ENCODE results near the gene SF3B4. TPM values are rescaled to one million over a fixed set of nuclear protein-coding genes. Genes with fewer than 3 reads are reported as not detected.

The SF3B4 gene
- polyA plus RNA-seq, 3 donors: 82.3 to 91.2 (median 86.2) TPM

DNA sequence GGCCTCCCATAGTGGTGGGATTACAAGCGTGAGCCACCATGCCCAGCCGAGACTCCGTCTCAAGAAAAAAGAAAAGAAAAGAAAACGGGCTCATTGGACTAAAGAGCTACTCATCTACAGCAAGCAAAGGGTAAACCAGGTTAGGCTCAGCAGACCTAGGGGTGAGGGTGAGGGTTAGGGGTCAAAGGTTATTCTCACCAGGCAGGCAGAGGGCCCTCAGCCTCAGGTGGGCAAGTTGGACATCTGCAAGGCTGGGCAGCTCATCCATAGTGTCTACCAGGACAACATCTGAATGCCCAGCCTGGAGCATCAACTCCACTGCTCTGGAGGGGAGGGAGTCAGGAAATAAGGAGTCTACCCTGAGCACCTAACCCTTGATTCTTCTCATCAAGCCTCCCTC lies 5.6 kb upstream of the SF3B4 start:
- no peak for DNase-seq (ENCODE audit: low read depth in 3 of 3, low spot score in 2 of 3)

DNA sequence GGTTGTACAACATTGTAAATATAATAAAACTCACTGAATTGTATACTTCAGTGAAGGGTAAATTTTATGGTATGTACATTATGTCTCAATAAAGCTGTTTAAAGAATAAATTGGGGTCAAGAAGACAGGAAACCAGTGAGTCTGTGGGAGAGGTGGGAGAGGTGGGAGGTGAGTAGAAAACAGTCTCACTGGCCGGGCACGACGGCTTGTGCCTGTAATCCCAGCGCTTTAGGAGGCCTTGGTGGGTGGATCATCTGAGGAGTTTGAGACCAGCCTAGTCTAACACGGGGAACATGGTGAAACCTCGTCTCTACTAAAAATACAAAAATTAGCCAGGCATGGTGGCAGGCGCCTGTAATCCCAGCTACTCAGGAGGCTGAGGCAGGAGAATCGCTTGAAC lies 4.9 kb upstream of the SF3B4 start:
- no peak for DNase-seq (ENCODE audit: low read depth in 3 of 3, low spot score in 2 of 3)

- no peak for DNase-seq (ENCODE audit: low read depth in 3 of 3, low spot score in 2 of 3)
These were observed 3.7 kb upstream of the SF3B4 start for GRCh38 chr1:149931212-149931790.

DNA sequence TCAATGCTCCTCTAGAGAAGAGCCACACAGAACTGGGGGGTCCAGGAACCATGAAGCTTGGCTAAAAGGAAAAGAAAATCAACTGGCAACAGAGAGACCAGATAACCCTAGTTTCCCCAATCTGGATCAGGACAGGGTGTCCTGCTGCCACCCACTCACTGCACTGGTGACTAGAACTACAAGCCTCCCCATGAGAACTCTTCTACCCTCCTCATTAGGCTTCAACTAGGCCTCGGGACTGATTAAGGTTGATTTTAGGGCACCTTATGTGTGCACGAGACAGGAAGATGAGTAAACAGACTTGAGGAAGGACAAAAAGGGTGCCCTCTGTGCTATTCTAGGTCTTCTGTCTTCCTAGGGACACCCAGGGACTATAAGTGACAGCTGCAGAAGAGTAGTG lies 2.3 kb upstream of the SF3B4 start:
- DNase-seq (ENCODE audit: low read depth in 3 of 3, low spot score in 2 of 3): no peak

GRCh38 chr1:149928401-149928724 lies 760 bp upstream of the SF3B4 start:
- no peak for DNase-seq (ENCODE audit: low read depth in 3 of 3, low spot score in 2 of 3)

GRCh38 chr1:149927056-149927562 lies 494 bp downstream of the SF3B4 start:
- DNase-seq (ENCODE audit: low read depth in 3 of 3, low spot score in 2 of 3): no peak

- no peak for DNase-seq (ENCODE audit: low read depth in 3 of 3, low spot score in 2 of 3)
These were observed 1.3 kb downstream of the SF3B4 start for GRCh38 chr1:149926296-149926695.

DNA sequence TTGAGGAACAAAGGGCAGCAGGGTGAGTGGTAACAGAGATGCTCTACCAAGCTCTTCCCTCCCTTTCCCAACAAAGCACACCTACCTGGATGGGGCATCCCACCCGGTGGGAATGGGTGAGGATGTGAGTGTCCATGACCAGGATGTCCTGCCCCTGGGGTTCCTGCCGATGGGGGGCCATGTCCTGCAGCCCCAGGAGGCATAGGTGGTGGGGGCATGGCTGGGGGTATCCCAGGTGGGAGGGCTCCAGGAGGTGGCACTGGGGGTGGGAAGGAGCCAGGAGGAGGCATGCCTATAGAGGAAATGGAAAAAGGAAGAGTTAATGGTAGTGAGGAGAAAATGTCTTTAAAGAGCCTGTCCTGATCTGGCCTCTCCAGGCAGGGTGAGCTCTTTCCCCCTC lies 1.9 kb downstream of the SF3B4 start:
- DNase-seq (ENCODE audit: low read depth in 3 of 3, low spot score in 2 of 3): no peak

GRCh38 chr1:149925345-149925744 lies 2.3 kb downstream of the SF3B4 start:
- DNase-seq (ENCODE audit: low read depth in 3 of 3, low spot score in 2 of 3): no peak

- DNase-seq (ENCODE audit: low read depth in 3 of 3, low spot score in 2 of 3): no peak
These were observed 4.0 kb downstream of the SF3B4 start for GRCh38 chr1:149923626-149924025.

- DNase-seq (ENCODE audit: low read depth in 3 of 3, low spot score in 2 of 3): no peak
These were observed 9.9 kb downstream of the SF3B4 start, which contains the start of gene SV2A for GRCh38 chr1:149917571-149918144. SV2A (minus strand) TSS chr1:149917844; CDS start chr1:149913840, 4,004 bp downstream.

DNA sequence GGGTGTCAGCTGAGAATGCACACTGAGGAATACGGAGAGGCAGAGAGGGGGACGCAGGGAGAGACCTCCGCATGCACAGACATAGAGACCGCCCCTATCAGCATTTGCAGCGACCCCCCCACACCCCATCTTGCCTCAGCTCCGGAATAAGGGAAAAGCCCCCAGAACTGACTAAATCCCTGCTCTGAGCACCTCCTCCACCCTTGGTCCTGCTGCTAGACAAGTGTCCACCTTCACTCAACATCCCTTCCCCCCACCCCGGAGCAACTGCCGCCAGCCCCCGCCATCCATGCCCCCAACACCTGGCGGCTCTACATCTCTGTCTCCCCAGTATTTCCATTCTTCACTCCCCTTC lies 10.7 kb downstream of the SF3B4 start:
- DNase-seq (ENCODE audit: low read depth in 3 of 3, low spot score in 2 of 3): no peak

DNA sequence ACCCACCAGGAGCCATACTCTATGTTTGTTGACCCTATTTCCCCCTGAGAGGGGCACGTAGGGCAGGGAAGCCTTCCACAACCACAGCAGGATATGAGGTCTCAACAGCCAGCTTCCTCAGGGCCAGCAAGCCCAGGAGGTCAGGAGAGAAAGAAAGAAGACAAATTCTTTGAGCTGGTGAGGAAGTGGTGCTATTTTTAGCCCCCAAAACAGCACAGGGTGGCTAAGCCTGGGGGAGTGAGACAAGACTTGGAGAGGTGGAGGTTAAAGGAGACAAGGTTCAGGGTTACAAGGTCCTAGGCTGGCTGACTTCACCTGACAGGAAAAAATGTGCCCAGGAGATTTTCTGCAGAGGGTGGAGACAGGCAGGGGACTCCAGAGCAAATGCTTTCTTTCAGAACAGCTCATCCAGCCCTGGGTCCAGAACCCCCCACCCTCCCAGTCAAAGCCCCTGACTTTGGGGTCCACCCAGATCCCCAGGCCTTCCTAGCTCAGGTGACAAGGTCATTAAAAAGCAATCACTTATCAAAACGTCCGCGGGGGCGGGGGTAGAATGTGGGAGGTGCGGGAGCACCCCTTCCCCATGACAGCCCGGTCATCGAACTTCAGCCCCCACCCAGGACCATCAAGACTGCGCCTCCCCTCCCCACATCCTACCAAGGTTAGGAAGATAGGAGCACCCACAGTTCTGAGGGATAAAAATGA lies 11.3 kb downstream of the SF3B4 start:
- DNase-seq (ENCODE audit: low read depth in 3 of 3, low spot score in 2 of 3): no peak

- no peak for DNase-seq (ENCODE audit: low read depth in 3 of 3, low spot score in 2 of 3)
These were observed 12.0 kb downstream of the SF3B4 start for GRCh38 chr1:149915429-149916192.

DNA sequence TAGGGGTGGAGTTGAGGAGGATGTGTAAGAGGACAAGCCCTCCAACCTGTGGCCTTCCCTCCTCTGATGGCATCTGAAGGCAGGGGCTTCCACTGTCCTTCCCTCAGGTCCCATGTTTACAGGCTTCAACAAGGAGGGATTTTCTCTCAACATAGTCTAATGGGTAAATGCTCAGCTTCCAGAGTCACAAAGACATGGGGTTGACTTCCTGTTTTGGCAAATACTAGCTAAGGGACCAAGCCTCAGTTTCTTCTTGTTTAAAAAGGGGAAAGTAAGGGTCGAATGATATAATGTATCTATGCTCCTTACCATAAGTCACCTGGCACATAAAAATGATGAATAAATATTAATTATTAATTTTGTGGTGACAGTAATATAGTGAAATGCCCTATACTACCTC lies 13.1 kb downstream of the SF3B4 start:
- DNase-seq (ENCODE audit: low read depth in 3 of 3, low spot score in 2 of 3): no peak

DNA sequence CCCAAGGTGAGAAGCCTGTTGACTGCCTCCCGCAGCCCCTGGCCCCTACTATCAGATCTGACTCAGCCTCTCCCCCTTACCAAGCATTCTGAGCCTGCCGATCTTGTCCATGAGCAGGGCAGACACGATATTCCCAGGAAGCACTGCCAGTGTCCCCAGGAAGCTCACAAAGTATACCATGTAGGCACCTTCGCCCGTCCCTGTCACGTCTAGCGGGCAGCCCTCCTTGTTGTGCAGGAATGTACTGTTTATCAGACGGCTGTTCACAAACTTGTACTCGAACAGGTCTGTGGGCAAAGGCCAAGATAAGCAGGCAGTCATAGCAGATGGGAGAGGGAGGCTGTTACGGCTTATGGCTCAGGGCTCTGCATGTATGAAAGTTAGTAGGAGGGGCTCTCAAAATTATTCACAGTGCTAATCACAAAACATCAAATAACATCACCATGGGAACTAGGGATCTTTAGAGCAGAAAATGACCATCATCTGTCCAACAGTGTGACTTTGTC lies 21.0 kb downstream of the SF3B4 start:
- no peak for DNase-seq (ENCODE audit: low read depth in 3 of 3, low spot score in 2 of 3)

GRCh38 chr1:149903836-149904491 lies 23.6 kb downstream of the SF3B4 start:
- DNase-seq (ENCODE audit: low read depth in 3 of 3, low spot score in 2 of 3): no peak

DNA sequence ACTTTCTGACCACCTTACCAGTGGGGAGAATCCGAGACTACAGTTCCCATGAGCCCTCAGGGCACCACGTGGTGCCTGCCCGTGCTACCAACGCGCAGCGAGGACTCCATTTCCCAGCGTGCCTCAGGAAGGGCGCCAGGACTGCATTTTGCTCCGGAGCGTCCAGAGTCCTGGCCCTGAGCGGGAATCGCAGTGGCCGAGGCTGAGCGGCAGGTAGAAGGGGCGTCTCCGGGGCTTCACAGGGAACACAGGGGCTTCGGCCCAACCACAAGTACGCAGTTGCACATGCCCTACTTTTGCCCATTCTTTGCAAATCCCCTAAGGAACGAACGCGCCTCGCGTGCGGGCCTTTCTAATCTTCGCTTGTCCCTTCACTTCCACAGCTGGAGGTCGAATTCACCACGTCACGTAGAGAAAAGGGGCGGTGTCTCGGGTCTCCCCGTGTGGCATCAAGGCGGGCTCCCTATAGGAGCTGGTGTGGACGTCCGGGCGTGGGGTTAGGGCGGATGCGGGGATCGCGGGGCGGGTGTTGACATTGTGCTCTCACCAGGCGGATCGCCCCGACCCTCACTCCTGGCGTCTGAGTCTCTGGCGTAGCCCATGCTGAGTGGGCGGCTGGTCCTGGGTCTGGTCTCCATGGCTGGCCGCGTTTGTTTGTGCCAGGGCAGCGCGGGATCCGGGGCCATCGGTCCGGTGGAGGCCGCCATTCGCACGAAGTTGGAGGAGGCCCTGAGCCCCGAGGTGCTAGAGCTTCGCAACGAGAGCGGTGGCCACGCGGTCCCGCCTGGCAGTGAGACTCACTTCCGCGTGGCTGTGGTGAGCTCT lies 27.9 kb downstream of the SF3B4 start, which contains the start of gene BOLA1:
BOLA1 (plus strand) TSS at position 109 of the 825 bp plus-strand sequence; CDS start at position 601, 492 bp downstream.
- peak; percentile 84 to 89 (median 88) for DNase-seq (ENCODE audit: low read depth in 3 of 3, low spot score in 2 of 3)

GRCh38 chr1:149896575-149896974 lies 31.0 kb downstream of the SF3B4 start:
- no peak for DNase-seq (ENCODE audit: low read depth in 3 of 3, low spot score in 2 of 3)

DNA sequence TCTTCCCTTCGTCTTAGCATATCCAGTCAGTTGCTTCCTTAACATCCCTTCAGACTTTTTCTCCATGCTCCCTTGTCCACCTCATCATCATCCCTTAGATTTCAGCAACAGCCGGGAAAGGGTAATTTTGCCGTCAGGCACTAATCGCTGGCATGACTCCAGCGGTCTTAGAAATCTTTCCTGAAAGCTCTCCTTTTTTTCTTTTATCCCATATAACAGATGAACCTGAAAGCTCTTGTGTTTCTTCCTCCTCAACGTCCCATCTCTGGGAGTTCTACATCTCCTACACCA lies 38.7 kb downstream of the SF3B4 start:
- no peak for DNase-seq (ENCODE audit: low read depth in 3 of 3, low spot score in 2 of 3)
